Measurements from ENCODE around the gene NFIA.
A peak's percentile ranks its signal among the peaks of the same experiment; 100 is the strongest.

NFIA gene

GRCh38 chr1:61082311-61083012 lies at the start of gene NFIA:
Gene NFIA, plus strand, starts transcription at chr1:61082561.
- peak; percentile 58 for DNase-seq

- DNase-seq, result no peak
These were observed 46.5 kb upstream of the NFIA start for GRCh38 chr1:61035880-61036279.

GRCh38 chr1:61042466-61043009 lies 39.8 kb upstream of the NFIA start:
- DNase-seq, result peak; percentile 87

- DNase-seq, result peak; percentile 88
These were observed 39.1 kb upstream of the NFIA start for GRCh38 chr1:61043010-61043820.

- DNase-seq, result no peak
These were observed 35.9 kb upstream of the NFIA start for GRCh38 chr1:61046434-61046833.

- no peak for DNase-seq
These were observed 35.3 kb upstream of the NFIA start for GRCh38 chr1:61047061-61047460.

- peak; percentile 94 for DNase-seq
These were observed 32.4 kb upstream of the NFIA start for GRCh38 chr1:61049850-61050540.

GRCh38 chr1:61050541-61051442 lies 31.6 kb upstream of the NFIA start:
- peak; percentile 65 for DNase-seq

- DNase-seq, result no peak
These were observed 31.0 kb upstream of the NFIA start for GRCh38 chr1:61051443-61051718.

GRCh38 chr1:61051719-61052394 lies 30.5 kb upstream of the NFIA start:
- no peak for DNase-seq

- no peak for DNase-seq
These were observed 29.8 kb upstream of the NFIA start for GRCh38 chr1:61052395-61053225.

- DNase-seq, result no peak
These were observed 29.1 kb upstream of the NFIA start for GRCh38 chr1:61053226-61053711.

- no peak for DNase-seq
These were observed 28.4 kb upstream of the NFIA start for GRCh38 chr1:61053712-61054600.

GRCh38 chr1:61054601-61054993 lies 27.8 kb upstream of the NFIA start:
- DNase-seq, result no peak

- DNase-seq, result peak; percentile 37
These were observed 27.2 kb upstream of the NFIA start for GRCh38 chr1:61055110-61055614.

GRCh38 chr1:61056196-61056572 lies 26.2 kb upstream of the NFIA start:
- DNase-seq, result no peak

- DNase-seq, result peak; percentile 43
These were observed 25.6 kb upstream of the NFIA start for GRCh38 chr1:61056573-61057439.

- no peak for DNase-seq
These were observed 23.7 kb upstream of the NFIA start for GRCh38 chr1:61058483-61059245.

Measured in NCI-H1105 (cell line).